ENCODE measurements around the gene WTAP.
A peak's percentile ranks its signal among the peaks of the same experiment; 100 is the strongest.
"Not testable (repeated sequence)": the region's sequence is repeated elsewhere in the genome, so short reads cannot be mapped to it uniquely, and the experiment has no call there.

Gene WTAP

DNA sequence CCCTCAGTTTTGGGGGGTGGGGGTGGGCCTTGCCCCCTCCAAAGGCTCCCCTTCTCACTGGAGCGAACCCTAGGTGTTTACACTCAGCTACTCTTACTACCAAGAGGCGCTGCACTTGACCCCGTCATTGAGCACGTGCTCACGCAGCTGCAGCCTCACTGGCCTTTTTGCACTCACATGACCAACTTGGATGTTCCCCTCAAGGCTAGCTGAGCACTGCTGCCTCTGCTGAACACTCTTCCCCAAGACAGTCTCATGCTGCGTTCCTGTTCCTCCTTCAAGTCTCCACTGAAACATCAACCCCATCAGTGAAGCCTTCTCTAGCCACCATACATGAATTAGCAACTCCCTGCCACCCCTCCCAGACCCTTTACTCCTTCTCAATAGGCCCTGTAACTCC, 38.3 kb upstream of the WTAP start:
- DNase-seq (ENCODE audit: low read depth) = no peak
- TF ChIP-seq, protein P1, sequence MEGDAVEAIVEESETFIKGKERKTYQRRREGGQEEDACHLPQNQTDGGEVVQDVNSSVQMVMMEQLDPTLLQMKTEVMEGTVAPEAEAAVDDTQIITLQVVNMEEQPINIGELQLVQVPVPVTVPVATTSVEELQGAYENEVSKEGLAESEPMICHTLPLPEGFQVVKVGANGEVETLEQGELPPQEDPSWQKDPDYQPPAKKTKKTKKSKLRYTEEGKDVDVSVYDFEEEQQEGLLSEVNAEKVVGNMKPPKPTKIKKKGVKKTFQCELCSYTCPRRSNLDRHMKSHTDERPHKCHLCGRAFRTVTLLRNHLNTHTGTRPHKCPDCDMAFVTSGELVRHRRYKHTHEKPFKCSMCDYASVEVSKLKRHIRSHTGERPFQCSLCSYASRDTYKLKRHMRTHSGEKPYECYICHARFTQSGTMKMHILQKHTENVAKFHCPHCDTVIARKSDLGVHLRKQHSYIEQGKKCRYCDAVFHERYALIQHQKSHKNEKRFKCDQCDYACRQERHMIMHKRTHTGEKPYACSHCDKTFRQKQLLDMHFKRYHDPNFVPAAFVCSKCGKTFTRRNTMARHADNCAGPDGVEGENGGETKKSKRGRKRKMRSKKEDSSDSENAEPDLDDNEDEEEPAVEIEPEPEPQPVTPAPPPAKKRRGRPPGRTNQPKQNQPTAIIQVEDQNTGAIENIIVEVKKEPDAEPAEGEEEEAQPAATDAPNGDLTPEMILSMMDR (IDR thresholded peaks at IDR 0.05; ENCODE audit: insufficient read depth, low read depth, low read length, missing control alignments) = no peak
- no peak overlapping the region for H3K4me3 ChIP-seq (ENCODE audit: low read length)

DNA sequence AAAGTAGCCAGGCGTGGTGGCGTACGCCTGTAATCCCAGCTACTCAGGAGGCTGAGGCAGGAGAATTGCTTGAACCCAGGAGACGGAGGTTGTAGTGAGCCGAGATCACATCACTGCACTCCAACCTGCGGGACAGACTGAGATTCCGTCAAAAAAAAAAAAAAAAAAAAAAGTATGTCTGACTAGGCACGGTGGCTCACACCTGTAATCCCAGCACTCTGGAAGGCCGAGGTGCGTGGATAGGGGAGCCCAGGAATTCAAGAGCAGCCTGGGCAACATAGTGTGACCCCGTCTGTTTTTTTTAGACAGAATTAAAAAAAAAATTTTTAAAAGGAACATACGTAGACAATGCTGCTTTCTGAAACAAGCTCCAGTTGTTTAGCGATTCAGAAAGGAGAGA, 37.2 kb upstream of the WTAP start:
- H3K4me3 ChIP-seq (ENCODE audit: low read length); DNase-seq (ENCODE audit: low read depth): not testable (repeated sequence)

DNA sequence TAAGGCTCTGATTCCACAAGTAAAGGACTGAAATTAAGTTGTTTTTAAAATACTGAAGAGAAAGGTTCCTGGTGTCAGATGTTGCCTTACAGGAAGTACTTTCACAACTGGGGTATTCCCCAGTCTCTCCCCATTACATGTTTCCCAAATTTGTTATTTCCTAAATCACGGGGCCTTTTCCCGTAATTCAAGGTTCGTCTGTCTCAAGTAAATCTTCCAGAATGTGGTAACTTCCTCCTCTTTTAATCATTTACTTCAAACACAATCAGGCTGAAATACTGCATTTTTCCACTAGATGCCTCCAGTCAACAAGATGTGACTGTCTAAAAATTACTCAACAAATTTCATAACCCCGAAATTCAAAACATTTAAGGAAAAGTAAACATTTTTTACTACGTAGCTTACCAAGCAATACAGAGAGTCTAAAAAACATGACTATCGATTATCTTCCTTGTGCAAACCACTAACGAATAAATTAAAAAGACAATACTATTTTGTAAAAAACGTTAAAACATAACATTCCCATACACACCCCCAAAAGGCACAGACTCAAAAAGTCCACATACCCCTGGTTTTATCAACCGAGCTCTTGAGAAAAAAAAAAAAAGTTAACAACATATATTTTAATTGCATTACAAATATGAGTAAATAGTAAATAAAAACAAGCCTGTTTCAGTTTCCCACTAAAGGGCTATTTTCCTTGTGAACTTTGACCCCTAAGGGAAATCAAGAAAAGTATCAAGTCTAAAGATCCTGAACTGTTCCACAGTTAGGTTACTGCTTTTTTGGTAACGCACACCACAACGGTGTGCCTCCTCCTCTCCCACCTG, 36.0 kb upstream of the WTAP start:
- peak overlapping the region; percentile 63 for H3K4me3 ChIP-seq (ENCODE audit: low read length)
- TF ChIP-seq, protein P1 (IDR thresholded peaks at IDR 0.05; ENCODE audit: insufficient read depth, low read depth, low read length, missing control alignments) = peak; percentile 66
- DNase-seq (ENCODE audit: low read depth) = peak; percentile 87

DNA sequence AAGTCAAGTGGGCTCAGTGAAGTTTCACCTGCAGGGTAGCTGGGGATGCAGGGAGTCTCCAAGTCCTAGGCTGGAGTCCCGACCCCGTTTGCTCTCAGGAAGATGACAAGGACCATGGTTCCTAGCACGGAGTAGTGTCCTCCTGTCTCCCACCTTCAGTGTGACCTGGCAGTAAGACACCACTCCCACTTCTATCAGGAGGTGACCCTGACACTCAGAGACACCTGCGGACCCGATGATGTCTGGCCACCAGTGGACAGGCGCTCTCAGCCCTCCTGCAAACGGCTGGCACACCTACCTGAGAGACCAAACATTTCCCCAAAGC, 35.4 kb upstream of the WTAP start:
- peak; percentile 7 for DNase-seq (ENCODE audit: low read depth)
- peak overlapping the region; percentile 63 for H3K4me3 ChIP-seq (ENCODE audit: low read length)
- TF ChIP-seq, protein P1 (IDR thresholded peaks at IDR 0.05; ENCODE audit: insufficient read depth, low read depth, low read length, missing control alignments) = no peak

DNA sequence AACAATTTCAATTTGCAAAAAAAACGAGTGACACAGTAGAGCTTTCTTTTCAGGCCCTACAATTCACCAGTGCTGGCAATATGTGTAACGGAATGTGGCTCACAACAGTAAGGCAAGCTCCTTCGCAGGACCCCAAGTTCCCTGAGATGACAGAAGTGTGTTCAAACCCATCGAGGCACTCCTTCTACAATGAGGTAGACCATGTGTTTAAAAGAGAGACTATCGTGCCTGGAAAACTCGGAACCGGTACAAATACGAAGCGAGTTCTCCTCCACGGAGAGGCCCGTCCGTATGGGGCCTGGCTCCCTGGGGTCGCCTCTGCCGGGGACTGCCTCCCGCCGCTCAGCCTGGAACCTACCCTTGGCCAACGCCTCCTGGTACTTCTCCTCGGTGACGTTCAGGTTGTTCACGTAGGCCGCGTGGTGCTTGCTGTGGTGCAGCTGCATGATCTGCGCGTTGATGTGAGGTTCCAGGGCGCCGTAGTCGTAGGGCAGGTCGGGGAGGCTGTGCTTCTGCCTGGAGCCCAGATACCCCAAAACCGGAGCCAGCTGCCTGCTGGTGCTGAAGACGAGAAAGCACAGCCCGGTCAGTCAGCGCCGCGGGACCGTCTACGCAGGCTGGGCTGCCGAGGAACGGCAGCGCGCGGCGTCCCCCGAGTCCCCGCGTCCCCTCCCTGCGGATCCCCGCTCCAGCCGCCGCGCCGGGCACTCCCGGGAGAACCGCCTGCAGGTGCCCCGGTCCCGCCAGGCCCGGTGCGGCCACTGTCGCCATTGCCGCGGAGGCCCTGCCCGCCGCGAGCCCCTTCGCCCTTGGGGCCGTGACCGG, 34.8 kb upstream of the WTAP start:
- peak overlapping the region; percentile 63 for H3K4me3 ChIP-seq (ENCODE audit: low read length)
- TF ChIP-seq, protein P1 (IDR thresholded peaks at IDR 0.05; ENCODE audit: insufficient read depth, low read depth, low read length, missing control alignments) = no peak
- peak; percentile 71 for DNase-seq (ENCODE audit: low read depth)

DNA sequence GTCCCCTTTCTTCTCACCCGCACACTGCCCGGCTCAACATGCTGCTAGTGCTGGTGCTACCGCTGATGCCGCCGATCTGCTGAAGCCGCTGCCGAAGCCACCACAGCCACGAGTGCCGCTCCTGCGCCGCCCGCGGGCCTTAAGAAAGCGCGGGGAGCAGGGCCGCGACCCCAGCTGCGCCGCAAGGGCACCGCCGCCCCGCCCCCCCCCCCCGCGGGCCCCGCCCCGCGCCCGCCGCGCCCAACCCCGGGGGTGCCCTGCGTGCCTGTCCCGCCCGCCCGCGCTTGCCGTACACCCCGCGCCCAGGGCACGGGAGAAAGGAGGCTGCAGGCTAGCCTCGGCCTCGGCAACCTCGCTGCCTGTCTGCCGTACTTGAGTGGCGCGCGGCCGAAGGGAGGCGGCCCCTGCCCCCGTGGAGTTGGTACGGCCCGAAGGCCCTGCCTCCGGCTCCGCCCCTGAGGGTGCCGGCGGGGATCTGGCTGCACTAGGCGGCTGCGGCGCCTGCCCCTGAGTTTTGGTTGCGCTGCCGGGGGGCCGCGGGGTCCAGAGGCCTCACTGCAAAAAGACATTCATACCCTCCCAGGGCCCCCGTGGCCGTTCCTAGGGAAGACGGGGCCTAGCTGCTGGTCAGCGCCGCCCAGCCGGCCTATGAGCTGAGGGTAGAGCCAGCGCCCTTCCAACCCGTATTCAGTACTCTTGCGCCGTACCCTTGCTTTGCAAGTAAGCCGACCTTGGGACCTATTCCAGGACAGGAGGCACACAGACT, 34.0 kb upstream of the WTAP start, which contains the start of gene SOD2:
TSS of gene SOD2 (minus strand) at position 114 of the 766 bp plus-strand sequence. CDS start at position 40, 74 bp downstream.
- peak; percentile 76 for DNase-seq (ENCODE audit: low read depth)
- TF ChIP-seq, protein P1 (IDR thresholded peaks at IDR 0.05; ENCODE audit: insufficient read depth, low read depth, low read length, missing control alignments) = no peak
- H3K4me3 ChIP-seq (ENCODE audit: low read length) = peak within 1 kb of the TSS; percentile 63

Measured in epithelial cell of esophagus (primary cell).